Neural progenitor cell (in vitro differentiated cells): ENCODE measurements around the gene GNAT1.

ENCODE experiments used
- CTCF ChIP-seq: fragments of 200-600 bp; sonication (generic); IDR thresholded peaks from 2 replicates; pipeline ENCODE4 v1.5.1; 2017; ENCODE audit warnings: antibody characterized with exemption, mild to moderate bottlenecking
- EZH2 ChIP-seq: fragments of 200-600 bp; sonication (generic); IDR thresholded peaks from 2 replicates; pipeline ENCODE4 v1.6.1; 2017; ENCODE audit warnings: antibody characterized with exemption, mild to moderate bottlenecking, moderate library complexity

GRCh38 chr3:50214824-50215223 lies 23.4 kb downstream of the GNAT1 start:
- TF ChIP-seq CTCF (no peak), EZH2 (no peak)
